HPDE6-E6E7 (cell line): ENCODE results near the gene HSPB9.
A peak's percentile ranks its signal among the peaks of the same experiment; 100 is the strongest.
"Not testable (repeated sequence)": the region's sequence is repeated elsewhere in the genome, so short reads cannot be mapped to it uniquely, and the experiment has no call there.

Source experiments
- DNase-seq: peaks from one replicate; pipeline ENCODE4 v3.0.0; 2011; ENCODE audit warnings: missing footprints; ENCODE audit errors: extremely low spot score

HSPB9 gene

DNA sequence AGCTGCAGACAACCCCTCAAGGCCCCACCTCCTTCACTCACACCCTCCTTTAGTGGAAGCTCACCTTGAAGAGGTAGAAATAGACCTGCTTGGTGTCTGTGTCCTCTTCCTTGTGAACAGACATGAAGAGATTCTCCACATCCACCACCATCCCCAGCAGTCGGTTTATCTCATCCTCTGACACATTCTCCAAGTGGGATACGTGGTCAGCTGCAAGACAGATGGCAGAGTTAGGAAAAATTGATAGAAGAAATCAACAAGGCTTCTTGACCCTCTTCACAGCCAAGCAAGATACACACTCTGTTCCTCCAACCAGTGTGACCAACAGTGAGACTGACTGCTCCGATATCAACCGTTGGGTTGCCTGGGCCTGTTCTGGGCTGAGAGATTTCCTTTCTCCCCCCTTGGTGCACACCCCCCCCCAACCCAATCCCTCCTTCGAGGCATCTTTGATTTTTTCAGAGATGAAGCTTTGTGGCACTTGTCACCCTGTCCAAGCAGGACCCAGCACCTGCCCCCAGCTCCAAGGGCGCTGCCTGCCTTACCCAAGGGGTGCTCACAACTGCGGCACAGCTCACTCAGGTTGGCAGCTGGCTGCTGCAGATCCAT lies 2.3 kb upstream of the HSPB9 start:
- no peak for DNase-seq

DNA sequence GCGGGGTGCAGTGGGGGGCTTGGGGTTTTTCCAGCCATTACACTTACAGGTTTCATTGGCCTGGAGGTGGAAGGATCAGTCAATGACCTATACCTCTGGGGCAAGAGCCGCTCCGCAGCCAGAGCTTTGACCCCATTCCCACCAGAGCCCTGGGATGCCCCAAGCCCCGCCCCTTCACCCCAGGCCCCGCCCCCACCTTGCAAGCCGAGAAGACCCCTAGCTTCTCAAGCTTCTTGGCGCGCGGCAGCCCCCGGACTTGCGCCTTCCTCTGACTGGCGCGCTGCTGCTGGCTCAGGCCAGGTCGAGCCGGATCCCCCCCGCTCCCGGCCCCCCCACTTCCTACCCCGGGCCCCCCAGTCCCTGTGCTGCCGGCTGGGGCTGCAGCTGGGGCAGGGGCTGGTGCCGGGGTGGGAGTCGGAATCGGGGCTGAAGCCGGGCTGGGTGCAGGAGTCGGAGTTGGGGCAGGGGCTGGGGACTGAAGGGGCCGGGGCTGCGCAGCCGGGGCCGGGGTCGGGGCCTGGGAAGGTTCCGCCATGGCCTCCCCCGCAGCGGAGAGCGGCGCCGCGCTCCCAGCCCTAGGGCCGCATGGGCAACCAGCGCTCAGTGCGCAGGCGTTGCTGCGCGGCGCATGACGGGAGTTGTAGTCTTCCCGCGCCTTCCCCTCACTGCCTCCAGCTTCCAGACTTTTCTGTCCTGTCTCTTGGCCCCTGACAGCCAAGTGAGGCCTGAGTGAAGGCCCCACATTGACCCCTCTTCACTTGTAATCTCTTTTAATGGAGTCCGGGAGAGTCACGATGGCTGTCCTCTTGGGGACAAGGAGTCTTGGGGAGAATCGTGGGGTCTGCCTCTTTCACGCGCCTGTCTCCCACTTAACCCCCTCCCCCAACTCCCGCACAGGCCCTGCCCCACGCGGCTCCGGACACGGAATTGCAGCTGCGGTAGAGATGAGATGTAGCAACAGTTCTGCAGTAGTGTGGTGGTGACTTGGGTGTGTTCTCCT lies 1.5 kb upstream of the HSPB9 start, which contains the start of gene KAT2A:
Gene KAT2A (minus strand): TSS at position 598 of the 1,000 bp plus-strand sequence. CDS start 63 bp downstream, at position 535.
- peak; percentile 92 for DNase-seq

DNA sequence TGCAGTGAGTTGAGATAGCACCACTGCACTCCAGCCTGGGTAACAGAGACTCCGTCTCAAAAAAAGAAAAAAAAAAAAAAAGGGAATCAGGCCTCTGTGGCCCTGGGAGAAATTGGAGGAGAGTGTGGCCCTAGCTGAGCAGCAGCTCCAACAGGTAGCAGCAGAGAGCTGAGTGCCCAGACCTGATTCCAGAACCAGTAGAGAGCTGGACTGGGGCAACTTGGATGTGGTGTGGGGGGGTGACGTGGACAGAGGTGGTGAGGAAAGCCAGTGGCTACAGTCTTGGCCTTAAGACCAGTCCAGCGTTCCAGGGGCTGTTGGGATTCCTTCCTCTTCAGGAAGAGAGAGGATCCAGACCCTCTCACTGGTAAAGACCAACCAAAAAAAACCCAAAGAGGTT lies 1.7 kb downstream of the HSPB9 start:
- DNase-seq, result no peak

DNA sequence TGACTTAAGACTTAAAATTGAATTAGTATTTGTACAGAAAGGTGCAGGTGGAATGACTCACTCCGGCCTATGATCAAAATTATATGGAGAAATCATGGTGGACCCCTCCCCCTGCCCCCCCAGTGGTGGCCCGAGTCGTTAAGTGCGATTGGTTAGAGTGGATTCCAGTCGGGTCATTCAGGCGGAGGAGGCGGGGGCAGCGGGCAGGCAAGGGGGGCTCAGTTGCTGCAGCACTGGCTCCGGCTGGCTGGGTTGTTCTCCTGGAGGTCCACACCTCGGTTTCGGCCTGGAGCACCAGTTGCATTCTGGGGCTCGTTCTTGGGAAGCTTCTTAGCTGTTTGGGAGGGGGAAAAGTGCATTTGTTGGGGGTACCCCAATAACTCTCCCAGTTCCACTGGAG lies 3.0 kb downstream of the HSPB9 start:
- DNase-seq, result no peak

DNA sequence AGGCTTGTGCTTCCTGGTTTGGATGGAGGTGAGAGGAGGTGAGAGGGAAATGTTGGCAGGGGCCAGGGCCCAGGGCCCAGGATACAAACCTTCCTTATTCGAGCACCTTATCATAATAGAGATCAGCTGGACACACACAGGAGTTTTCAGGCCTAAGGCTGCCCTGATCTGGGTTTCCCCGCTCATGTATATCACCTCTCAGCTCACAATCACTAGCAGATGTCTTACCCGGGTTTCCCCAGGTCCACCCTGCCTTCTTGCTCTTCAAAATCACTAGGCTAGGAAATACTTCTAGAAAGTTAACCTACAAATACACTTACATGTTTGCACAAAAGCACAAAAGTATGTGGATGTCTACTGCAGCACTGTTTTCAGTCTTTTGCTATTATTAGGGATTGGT lies 4.2 kb downstream of the HSPB9 start:
- no peak for DNase-seq

DNA sequence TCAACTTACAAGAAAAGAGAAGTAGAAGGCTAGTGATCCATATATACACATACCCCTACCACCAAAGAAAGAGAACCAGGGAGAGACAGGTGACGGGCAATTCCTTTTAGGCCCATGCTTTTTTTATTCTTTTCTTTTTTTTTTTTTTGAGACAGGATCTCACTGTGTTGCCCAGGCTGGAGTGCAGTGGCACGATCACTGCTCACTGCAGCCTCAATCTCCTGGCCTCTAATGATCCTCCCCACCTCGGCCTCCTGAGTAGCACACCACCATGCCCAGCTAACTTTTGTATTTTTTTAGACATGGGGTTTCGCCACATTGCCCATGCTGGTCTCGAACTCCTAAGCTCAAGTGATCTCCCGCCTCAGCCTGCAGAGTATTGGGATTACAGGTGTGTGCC lies 4.8 kb downstream of the HSPB9 start:
- DNase-seq, result no peak

DNA sequence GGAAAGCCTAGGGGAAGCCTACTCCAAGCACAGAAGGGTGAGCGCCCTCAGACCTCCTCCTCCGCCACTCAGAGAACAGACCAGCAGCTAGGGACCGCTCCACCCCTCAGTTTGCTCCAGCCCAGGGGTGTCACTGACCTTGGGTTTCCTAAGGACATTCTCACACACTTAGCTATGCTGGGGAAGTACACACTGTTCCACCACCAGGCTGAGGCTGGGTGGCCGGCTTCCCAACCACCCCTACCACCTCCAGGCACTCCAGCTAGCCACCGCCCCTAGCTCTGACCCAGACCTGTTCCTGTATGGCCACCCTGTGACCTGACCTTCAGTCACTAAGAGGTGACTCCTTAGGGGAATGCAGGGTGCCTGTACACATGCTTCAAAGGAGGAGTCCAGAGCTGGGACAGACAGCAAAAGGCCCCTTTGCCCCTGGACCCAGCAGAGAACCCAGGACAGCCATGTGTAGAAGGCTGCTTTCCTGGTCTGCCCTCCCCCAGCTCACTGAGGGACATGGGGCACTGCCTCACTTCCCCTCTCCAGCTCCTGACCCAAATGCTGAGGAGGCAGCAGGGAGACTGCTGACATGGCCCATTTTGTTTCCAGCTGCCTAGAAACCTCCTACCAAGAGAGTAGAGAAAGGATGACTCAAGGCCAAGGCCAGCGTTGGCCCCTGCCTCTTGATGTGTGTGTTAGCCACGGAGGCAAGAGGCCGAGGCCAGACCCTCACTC lies 6.7 kb downstream of the HSPB9 start:
- no peak for DNase-seq

DNA sequence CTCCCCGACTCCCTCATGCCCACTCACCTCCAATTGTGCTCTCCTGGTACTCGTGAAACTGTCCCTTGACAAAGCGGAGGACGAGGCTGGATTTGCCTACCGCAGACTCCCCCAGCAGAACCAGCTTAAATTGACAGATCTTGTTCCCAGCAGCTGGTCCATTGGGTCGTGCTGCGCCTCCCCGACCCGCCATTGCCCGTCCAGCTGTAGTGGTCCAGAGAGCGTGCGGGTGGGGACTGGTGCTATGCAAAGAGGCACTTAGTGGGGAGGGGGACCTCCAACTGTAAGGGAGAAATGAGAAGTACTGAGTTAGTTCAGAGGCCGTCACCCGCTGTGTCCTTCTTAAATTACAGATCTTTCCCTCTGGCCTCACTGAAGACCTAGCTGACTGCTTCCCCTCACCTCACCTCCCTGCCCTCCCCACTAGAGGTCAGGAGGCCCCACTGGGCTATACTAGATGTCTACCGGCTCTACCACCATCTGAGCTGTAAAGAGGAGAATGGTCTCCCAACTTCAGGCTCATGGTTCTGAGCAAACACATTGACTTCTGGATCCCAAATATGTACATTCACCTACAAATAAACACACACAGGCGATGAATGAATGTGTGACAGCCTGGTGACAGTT lies 7.8 kb downstream of the HSPB9 start:
- DNase-seq, result no peak

DNA sequence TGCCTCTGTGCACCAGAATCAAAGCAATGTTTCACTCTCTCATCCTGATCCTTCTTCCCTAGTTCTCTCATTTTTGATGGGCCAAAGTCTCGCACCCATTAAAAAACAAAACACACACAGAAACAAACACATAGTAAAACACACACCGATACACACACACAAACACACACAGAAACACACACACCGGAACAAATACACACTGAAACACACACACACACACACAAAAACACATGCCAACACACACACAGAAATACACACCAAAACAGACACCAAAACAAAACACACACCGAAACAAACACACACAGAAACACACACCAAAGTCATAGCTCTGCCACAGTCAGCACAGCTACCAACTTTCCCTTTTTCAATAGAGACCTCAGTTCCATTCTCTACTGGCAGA lies 8.6 kb downstream of the HSPB9 start:
- DNase-seq, result no peak

DNA sequence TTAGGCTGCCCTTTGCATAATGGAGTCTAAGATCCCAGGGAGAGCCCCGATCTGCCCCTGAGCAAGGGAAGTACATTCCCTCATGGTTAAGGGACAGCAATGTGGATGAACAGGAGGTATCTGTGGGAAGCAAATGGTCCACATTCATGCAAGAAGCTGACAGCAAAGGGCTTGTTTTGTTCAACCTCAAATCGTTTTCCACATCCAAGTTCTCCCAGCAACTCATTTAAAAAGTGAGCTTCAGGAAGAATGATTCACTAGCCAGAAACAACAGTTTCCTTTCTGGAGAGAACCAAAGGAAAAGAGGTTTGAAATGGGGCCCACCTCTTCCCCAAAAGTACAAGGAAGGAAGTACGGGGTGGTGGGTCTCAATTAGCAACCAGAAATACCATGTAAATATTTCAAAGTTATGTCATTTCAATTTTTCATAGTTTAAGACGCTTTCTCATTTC lies 9.4 kb downstream of the HSPB9 start:
- DNase-seq, result no peak

DNA sequence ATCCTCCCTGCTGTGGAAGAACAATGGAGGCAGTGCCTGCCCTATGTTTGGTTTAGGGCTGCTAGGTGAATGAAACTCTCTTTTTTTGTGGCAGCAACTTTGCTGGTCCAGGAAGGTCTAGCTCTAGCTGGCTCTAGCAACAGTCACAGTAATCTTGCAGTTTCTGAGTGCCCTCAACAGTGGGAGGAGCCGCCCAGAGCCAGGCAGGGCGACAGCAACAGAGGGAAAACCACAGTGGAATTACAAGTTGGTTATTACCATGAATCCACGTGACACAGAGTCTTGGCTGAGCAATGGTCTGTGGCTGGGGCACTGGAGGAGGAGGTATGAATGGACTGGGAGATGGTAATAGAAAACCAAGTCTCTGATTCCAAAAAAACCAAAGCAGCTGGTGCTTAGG lies 10.3 kb downstream of the HSPB9 start:
- no peak for DNase-seq

DNA sequence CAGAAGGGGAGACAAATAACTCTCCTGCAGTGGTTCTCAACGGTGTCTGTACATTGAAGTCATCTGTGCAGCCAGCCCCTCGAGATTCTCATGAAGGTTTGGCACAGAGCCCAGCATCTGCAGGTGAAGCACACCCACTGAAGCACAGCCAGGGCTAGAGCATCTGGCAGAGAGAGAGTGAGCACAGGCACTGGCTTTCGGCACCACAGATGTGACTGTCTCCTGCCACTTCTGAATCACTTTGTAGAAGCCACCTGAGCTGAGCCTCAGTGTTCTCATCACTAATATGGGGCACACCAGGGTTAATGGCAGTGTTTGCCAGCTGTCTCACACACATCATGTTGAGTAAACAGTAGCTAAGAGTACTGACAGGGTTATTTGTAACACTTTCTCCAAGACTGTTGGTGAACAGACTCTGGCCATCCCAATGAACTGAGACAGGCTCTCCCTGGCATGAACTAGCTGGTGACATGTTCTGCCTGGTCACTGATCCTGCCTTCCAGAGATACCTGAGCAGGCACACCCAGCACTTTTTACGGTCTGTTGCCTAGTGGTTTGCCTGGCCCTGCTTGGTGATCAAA lies 10.9 kb downstream of the HSPB9 start:
- DNase-seq, result no peak

DNA sequence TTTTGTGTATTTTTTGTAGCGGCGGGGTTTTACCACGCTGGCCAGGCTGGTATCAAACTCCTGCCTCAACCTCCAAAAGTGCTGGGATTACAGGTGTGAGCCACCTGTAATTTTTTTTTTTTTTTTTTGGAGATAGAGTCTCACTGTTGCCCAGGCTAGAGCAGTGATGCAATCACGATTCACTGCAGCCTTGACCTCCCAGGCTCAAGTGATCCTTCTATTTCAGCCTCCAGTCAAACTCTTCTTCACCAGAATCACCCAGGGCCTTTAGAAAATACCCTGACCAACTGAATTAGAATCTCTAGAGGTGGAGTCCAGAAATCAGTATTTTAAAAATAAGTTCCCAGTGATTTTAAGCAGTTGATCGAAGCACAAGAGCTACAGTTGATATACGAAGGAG lies 12.5 kb downstream of the HSPB9 start:
- no peak for DNase-seq

DNA sequence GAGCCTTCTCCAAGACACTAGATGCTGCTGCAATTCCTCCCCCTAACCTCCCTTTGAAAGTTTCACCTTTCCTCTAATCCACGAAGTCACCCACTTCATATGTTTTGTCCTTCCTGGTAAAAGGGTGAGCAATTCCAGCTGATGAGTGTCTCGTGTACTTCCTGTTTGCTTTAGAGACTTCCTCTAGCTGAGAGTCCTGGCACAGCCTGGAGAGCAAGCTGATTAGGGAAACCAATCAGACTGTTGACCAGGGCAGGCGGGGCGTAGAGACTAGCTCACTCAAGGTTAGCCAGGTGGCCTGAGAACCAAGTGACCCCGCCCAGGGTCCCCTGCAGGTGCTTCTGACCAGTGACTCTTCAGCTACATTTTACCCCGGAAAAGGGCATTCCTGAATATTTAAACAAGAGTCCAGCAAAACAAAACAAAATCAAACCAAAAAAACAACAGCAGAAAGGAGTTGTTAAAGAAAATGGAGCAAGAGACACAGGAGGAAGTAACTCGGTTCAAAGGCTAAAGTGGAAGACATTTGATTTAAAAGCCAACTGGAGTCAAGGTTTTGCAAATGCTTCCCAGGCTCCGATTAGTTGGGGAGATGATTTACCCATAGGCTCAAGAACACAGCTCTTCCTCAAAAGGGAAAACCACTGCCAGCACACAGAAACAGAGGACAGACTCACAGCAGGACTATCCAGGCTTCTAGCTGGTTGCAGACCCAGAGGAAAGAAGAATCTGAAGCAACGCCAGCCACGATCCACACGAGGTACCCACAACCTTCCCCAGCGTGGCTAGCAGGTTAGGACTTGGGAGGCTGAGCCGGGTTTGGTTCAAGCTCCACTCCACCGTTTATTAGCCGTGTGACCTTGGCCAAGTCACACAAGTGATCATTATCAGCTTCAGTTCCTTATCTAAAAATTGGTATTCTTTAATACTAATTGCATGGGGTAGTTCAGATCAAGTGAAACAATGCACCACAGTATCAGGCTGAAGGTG lies 13.4 kb downstream of the HSPB9 start:
- peak; percentile 91 for DNase-seq

DNA sequence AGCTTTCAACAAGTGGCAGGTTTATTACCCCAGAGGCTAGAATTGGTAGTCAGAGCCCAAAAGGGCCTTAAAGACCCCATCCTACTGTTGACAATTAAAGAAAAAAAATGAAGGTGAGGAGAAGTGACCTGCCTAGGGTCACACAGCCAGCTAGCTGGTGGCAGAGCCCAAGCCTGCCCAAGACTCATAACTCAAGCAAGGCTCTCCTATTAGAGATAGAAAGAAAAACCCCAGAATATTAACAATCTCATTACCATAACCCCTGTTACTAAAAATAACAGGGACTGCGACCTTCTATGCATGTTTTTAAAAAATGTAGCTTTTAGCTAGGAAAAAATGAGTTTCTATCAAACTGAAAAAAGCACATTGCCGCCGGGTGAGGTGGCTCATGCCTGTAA lies 14.0 kb downstream of the HSPB9 start:
- DNase-seq, result no peak

DNA sequence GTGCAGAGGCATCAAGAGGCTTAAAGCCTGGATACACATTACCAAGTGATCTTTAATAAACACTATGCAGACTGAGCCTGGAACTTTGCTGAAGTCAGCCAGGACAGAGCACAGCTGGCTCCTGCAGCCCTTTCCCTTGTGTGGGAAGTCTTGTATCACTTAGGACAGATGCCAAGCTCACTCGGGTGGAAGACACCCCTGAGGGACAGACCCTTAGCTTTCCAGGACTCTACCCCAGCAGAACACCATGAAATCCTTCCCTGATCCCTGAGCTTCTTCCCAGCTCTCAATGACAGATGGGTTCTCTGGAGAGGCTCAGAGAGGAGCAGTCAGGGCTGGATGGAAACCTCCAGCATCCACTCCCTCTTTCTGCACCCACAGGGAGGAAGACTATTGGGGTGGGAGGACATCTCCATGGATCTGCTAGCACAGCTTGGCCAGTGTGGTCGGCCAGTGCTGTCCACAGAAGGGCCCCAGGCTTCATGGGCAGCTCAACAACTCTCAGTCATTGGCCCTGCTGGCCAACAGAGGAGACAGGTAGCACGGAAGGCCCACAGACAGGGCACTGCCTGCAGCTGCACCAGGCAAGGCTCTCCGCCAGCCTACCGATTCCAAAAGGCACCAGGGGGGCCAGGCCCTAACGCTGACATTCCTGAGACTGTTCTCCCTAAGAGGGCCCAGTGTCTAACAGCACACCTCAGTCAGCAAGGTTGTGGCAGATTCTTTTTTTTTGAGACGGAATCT lies 16.3 kb downstream of the HSPB9 start:
- DNase-seq, result no peak

DNA sequence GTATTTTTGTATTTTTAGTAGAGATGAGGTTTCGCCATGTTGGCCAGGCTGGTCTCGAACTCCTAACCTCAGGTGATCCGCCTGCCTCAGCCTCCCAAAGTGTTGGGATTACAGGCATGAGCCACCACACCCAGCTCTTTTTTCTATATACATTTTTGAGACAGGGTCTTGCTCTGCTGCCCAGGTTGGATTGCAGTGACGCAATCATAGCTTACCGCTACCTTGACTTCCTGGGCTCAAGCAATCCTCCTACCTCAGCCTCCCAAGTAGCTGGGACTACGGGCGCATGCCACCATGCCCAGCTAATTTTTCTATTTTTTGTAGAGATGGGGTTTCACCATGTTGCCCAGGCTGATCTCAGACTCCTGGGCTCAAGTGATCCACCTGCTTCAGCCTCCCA lies 18.1 kb downstream of the HSPB9 start:
- not testable (repeated sequence) for DNase-seq

DNA sequence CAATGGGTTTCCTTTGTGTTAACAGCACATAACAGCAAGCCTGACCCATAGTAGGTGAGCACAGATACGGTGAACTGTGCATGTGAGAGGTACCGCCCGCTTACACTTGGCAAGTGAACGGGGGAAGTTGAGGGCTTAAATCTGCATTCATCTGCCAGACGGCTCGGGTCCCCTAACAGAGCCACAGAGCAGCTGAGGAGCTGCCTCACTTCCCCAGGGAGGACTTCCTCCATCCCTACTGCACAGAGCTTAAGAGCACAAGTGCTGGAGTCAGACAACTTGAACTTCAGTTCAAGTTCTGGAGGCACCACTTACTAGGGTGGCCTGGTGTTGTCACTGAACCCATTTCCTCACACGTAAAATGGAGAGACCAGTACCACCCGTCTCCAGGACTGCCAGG lies 18.8 kb downstream of the HSPB9 start:
- DNase-seq, result no peak

DNA sequence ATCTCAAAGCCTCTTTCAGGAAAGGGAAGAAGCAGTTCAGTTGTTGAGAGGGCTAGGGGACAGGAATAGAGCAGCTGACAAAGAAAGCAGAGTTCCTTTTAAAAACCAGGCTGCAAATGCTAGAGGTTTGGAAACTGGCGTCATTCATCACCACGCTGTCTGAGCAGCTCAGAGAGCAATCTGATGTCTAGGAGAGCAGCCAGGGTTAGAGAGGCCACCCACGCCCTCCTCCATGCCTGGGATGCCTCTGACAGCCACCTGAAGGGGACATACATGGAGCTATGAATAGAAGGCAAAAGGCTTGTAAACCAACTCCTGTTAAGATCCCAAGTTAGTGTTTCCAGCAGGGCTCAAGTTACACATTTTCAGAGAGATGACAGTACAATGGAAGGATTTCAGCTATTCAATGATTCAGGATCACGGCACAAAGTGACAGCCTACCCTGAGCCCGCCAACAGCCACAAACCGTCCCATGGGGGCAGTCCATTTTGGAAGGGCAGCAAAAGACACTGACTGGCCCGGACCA lies 19.8 kb downstream of the HSPB9 start:
- DNase-seq, result no peak
